Endothelial cell of umbilical vein (primary cell): ENCODE results near the gene OGFOD2.

Experiments used
- EZH2 ChIP-seq: IDR thresholded peaks from 2 replicates; pipeline ENCODE4 v1.6.1; 2012; ENCODE audit warnings: borderline replicate concordance, low read depth, mild to moderate bottlenecking, moderate library complexity, low read length, inconsistent platforms; ENCODE audit not compliant: severe bottlenecking
- FOS ChIP-seq: IDR thresholded peaks from 2 replicates; pipeline ENCODE4 v1.6.1; 2011; ENCODE audit warnings: mild to moderate bottlenecking, low read length, moderate library complexity, borderline replicate concordance; ENCODE audit not compliant: insufficient read depth
- GATA2 ChIP-seq: IDR thresholded peaks from 2 replicates; pipeline ENCODE4 v1.7.0; 2011; ENCODE audit warnings: low read depth, mild to moderate bottlenecking, moderate library complexity, mixed read lengths, low read length; ENCODE audit not compliant: insufficient read length, insufficient read depth
- MYC ChIP-seq: IDR thresholded peaks from one replicate; pipeline ENCODE4 v1.6.1; 2011; ENCODE audit warnings: mild to moderate bottlenecking, low read depth, low read length
- POLR2A ChIP-seq: IDR thresholded peaks from 2 replicates; pipeline ENCODE4 v1.6.1; 2012; ENCODE audit warnings: low read depth, mild to moderate bottlenecking, control low read depth, low read length
- POLR2AphosphoS5 ChIP-seq: IDR thresholded peaks from 2 replicates; pipeline ENCODE4 v1.6.1; 2012; ENCODE audit warnings: low read depth, mild to moderate bottlenecking, control low read depth, low read length, moderate library complexity; ENCODE audit not compliant: insufficient read depth
- TF ChIP-seq, protein P1 (sequence below), 2 donors: IDR thresholded peaks; 1 replicate in 1 of 2; 2 replicates in 1 of 2; pipeline ENCODE4 v1.5.1; 2011; ENCODE audit warnings: low read length in 2 of 2, mild to moderate bottlenecking in 2 of 2, moderate library complexity in 2 of 2, control low read depth in 1 of 2, inconsistent platforms in 1 of 2, low read depth in 1 of 2; ENCODE audit not compliant: insufficient read depth in 1 of 2; ENCODE audit errors: extremely low read depth in 1 of 2

DNA sequence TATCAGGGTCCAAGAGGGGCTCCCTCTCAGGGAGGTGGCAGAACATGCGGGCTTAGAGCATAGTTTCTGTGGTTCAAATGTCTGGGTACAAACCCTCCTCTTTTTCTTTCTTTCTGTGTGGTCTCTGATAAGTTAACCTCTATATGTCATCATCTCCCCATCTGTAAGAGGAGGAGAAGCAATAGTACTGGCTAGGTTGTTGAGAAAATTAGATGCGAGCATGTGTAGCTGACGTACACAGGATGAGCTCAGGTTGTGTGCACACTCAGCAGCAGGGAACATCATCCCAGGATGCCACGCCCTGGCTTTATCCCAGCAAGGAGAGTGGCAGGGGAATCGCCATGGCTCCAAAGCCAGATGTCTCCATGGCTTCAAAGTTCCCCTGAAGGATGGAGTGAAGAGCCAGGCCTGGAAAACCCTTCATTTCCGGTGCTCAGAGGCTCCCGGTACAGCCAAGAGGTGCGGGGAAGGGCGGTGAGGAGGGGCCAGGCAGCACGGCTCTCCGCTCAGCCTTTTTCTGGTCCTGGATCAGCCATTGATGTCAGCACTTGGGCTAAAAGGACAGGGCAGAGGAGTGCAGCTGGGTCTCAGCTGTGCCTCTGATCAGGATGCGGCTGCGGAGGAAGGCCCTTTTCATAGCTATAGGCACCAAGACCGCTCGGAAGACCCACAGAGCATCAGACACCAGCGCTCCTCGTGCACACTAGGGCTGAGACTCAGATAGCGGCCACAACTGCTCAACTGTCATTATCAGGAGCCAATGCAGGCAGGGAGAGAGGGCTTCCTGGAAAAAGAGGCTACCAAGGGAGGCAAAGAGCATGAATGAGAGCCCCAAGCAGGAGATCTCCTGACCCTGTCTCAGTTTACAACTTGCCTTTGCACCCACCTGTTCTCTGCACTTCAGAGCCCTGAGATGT is 46.9 kb downstream of the OGFOD2 start:
- TF ChIP-seq, protein P1, sequence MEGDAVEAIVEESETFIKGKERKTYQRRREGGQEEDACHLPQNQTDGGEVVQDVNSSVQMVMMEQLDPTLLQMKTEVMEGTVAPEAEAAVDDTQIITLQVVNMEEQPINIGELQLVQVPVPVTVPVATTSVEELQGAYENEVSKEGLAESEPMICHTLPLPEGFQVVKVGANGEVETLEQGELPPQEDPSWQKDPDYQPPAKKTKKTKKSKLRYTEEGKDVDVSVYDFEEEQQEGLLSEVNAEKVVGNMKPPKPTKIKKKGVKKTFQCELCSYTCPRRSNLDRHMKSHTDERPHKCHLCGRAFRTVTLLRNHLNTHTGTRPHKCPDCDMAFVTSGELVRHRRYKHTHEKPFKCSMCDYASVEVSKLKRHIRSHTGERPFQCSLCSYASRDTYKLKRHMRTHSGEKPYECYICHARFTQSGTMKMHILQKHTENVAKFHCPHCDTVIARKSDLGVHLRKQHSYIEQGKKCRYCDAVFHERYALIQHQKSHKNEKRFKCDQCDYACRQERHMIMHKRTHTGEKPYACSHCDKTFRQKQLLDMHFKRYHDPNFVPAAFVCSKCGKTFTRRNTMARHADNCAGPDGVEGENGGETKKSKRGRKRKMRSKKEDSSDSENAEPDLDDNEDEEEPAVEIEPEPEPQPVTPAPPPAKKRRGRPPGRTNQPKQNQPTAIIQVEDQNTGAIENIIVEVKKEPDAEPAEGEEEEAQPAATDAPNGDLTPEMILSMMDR (IDR thresholded peaks at IDR 0.05; ENCODE audit: extremely low read depth in 1 of 2, insufficient read depth in 1 of 2, low read depth in 1 of 2, low read length in 2 of 2), result no peak
- TF ChIP-seq POLR2AphosphoS5 (no peak), POLR2A (no peak), GATA2 (no peak), EZH2 (no peak), MYC (no peak), FOS (no peak)
